DOHH2 (cell line): ENCODE data around the gene NR1H2.
A peak's percentile ranks its signal among the peaks of the same experiment; 100 is the strongest.
"Not testable (repeated sequence)": the region's sequence is repeated elsewhere in the genome, so short reads cannot be mapped to it uniquely, and the experiment has no call there.

Experiments
- H3F3A ChIP-seq: fragments of 200-600 bp; sonication (generic), shearing (Covaris generic); 2 replicates; pipeline ENCODE4 v1.6.0; 2016; ENCODE audit warnings: antibody characterized with exemption, mild to moderate bottlenecking; ENCODE audit not compliant: control insufficient read depth, insufficient read depth
- H3K27ac ChIP-seq: fragments of 200-600 bp; sonication (generic); 2 replicates; pipeline ENCODE4 v1.5.1; 2014; ENCODE audit warnings: low read depth, mild to moderate bottlenecking, low read length, moderate library complexity
- H3K27me3 ChIP-seq: fragments of 200-600 bp; sonication (generic); 2 replicates; pipeline ENCODE4 v1.6.1; 2014; ENCODE audit warnings: mild to moderate bottlenecking, low read length, mixed read lengths; ENCODE audit not compliant: control insufficient read depth
- H3K36me3 ChIP-seq: fragments of 200-600 bp; sonication (generic); 2 replicates; pipeline ENCODE4 v1.6.1; 2014; ENCODE audit warnings: mild to moderate bottlenecking, low read length, moderate library complexity, mixed read lengths; ENCODE audit not compliant: control insufficient read depth
- H3K4me1 ChIP-seq: fragments of 200-600 bp; sonication (generic); 2 replicates; pipeline ENCODE4 v1.6.1; 2014; ENCODE audit warnings: mild to moderate bottlenecking, low read length, mixed read lengths; ENCODE audit not compliant: control insufficient read depth
- H3K4me2 ChIP-seq: fragments of 200-600 bp; sonication (generic); 2 replicates; pipeline ENCODE4 v1.6.0; 2014; ENCODE audit warnings: mild to moderate bottlenecking, low read length, moderate library complexity
- H3K4me3 ChIP-seq: fragments of 200-600 bp; sonication (generic); 2 replicates; pipeline ENCODE4 v1.5.1; 2014; ENCODE audit warnings: mild to moderate bottlenecking, low read length, mixed read lengths
- H3K79me2 ChIP-seq: fragments of 200-600 bp; sonication (generic); 2 replicates; pipeline ENCODE4 v1.6.1; 2014; ENCODE audit warnings: mild to moderate bottlenecking, low read length, mixed read lengths; ENCODE audit not compliant: control insufficient read depth
- H3K9me2 ChIP-seq: fragments of 200-600 bp; sonication (generic); replicated peaks from 2 replicates; pipeline ENCODE4 v1.6.1; 2014; ENCODE audit warnings: mild to moderate bottlenecking, low read length, mixed read lengths; ENCODE audit not compliant: control insufficient read depth
- H3K9me3 ChIP-seq: fragments of 200-600 bp; sonication (generic); 2 replicates; pipeline ENCODE4 v1.6.1; 2014; ENCODE audit warnings: antibody characterized with exemption, low read length, mixed read lengths; ENCODE audit not compliant: control insufficient read depth, insufficient read depth
- H4K20me1 ChIP-seq: fragments of 200-600 bp; sonication (generic); 2 replicates; pipeline ENCODE4 v1.6.0; 2014; ENCODE audit warnings: low read depth, mild to moderate bottlenecking, antibody characterized with exemption, low read length, moderate library complexity; ENCODE audit not compliant: control insufficient read depth, insufficient read depth
- EZH2phosphoT487 ChIP-seq: fragments of 200-600 bp; sonication (generic); IDR thresholded peaks from 2 replicates; pipeline ENCODE4 v1.6.1; 2017; ENCODE audit warnings: borderline replicate concordance, mild to moderate bottlenecking, antibody characterized with exemption, low read length, moderate library complexity, mixed read lengths
- TF ChIP-seq, protein P1 (sequence below): fragments of 200-600 bp; sonication (generic); IDR thresholded peaks from one replicate; pipeline ENCODE4 v1.5.1; 2014; ENCODE audit warnings: antibody characterized with exemption, mild to moderate bottlenecking, low read depth, low read length; ENCODE audit not compliant: poor library complexity, severe bottlenecking

Gene NR1H2

DNA sequence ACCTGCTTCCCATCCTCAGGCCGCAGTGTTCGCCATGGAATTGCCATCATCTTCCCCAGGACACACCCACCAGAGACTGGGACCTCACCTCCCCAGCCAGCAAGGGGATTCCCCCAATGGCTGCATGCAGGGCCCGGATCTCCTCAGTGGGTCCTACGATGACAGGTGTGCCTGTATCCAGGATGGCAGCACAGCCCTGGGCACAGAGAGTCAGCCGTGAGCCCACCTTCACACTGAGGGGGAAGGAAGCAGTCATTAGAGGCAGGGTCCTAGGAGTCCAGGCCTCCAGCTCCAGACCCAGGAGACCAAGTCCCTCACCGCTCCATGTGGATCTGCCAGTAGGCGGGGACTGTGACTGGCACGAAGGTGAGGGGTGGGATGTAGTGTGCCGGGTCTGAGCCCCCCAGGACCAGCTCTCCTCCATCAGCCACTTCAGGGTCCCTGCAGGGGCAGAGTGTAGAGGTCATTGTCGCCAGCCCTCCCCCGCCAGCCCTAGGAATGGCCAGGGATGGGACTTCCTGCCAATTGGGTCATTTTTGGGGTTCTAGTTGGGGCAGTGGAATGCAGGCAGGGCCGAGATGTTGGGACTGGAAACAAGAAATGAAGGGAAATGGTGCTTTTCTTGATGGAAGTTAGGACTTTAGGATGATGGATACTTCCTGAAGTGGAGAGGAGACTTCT lies 41.4 kb upstream of the NR1H2 start:
- Histone ChIP-seq H3K79me2 (peaks cover 53% of the 10 kb centered on the region), H3K4me1 (peaks cover 69% of the 10 kb centered on the region)

DNA sequence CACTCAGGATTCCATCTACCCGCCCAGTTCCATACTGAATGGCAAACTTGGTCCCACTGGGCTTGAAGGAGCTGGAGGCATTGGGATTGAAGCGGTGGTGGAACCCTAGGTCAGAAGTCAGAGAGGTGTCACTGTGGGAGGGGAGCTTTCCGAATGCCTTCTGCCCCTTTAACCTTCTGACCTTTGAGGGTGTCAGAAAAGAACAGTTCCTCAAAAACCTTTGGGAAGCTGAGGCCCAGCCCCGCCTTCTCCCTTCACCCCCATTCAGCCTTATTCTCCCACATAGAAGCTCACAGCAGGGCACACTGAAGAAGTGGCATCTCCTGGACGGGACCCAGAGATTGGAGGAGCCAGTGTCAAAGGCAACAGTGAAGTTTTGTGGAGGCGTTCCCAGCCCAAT lies 39.2 kb upstream of the NR1H2 start:
- H3K9me3 ChIP-seq, H3K9me2 ChIP-seq, H3K4me2 ChIP-seq, H3K4me3 ChIP-seq, H3K27me3 ChIP-seq, H3K27ac ChIP-seq, H4K20me1 ChIP-seq: not testable (repeated sequence)
- peaks cover 73% of the 10 kb centered on the region for H3K4me1 ChIP-seq
- peaks cover 94% of the 10 kb centered on the region for H3K36me3 ChIP-seq
- peaks cover 67% of the 10 kb centered on the region for H3K79me2 ChIP-seq
- H3F3A ChIP-seq = peaks cover 38% of the 10 kb centered on the region

More for the DNA sequence above, 41.4 kb upstream of the NR1H2 start:
- H3F3A ChIP-seq = peaks cover 37% of the 10 kb centered on the region
- no peaks in the 10 kb centered on the region for H3K27me3 ChIP-seq
- TF ChIP-seq, protein P1, sequence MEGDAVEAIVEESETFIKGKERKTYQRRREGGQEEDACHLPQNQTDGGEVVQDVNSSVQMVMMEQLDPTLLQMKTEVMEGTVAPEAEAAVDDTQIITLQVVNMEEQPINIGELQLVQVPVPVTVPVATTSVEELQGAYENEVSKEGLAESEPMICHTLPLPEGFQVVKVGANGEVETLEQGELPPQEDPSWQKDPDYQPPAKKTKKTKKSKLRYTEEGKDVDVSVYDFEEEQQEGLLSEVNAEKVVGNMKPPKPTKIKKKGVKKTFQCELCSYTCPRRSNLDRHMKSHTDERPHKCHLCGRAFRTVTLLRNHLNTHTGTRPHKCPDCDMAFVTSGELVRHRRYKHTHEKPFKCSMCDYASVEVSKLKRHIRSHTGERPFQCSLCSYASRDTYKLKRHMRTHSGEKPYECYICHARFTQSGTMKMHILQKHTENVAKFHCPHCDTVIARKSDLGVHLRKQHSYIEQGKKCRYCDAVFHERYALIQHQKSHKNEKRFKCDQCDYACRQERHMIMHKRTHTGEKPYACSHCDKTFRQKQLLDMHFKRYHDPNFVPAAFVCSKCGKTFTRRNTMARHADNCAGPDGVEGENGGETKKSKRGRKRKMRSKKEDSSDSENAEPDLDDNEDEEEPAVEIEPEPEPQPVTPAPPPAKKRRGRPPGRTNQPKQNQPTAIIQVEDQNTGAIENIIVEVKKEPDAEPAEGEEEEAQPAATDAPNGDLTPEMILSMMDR = no peak
- no peak for TF ChIP-seq EZH2phosphoT487
- H3K4me2 ChIP-seq = peak overlapping the region; percentile 99; the same call in 1 of the 2 replicates
- no peaks in the 10 kb centered on the region for H3K9me2 ChIP-seq
- peaks cover 76% of the 10 kb centered on the region for H3K36me3 ChIP-seq
- H3K9me3 ChIP-seq = no peaks in the 10 kb centered on the region
- peaks cover 10% of the 10 kb centered on the region for H4K20me1 ChIP-seq
- H3K4me3 ChIP-seq = no peak overlapping the region
- H3K27ac ChIP-seq = peak overlapping the region; percentile 10; the same call in 1 of the 2 replicates

DNA sequence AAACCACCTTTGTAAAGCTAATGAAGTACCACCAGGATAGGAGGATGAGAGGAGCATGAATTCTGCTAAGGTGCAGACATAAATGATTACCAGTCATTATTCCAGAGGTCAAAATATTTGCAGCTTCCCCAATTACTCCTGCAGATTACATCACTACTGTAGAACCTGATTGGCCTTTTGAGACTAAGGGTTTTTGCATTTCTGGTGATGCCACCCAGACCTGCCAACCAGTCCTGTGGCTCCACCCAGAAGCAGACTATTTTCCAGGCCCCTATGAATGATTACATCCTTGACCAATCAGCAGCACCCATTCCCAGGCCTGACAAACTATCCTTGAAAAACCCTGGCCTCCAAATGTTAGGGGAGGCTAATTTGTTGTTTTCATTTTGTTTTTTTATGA lies 35.9 kb upstream of the NR1H2 start:
- Histone ChIP-seq H3K9me2 (no peaks in the 10 kb centered on the region), H3K4me1 (peaks cover 60% of the 10 kb centered on the region), H3K27ac (peak overlapping the region; percentile 99), H3K36me3 (peaks cover 74% of the 10 kb centered on the region), H3K4me3 (peak overlapping the region; percentile 83), H3K4me2 (peak overlapping the region; percentile 84), H3K27me3 (no peaks in the 10 kb centered on the region), H3K79me2 (peaks cover 74% of the 10 kb centered on the region), H3K9me3 (no peaks in the 10 kb centered on the region), H4K20me1 (no peaks in the 10 kb centered on the region; the same call in 1 of the 2 replicates), H3F3A (peaks cover 49% of the 10 kb centered on the region)
- TF ChIP-seq, protein P1 = no peak
- no peak for TF ChIP-seq EZH2phosphoT487

DNA sequence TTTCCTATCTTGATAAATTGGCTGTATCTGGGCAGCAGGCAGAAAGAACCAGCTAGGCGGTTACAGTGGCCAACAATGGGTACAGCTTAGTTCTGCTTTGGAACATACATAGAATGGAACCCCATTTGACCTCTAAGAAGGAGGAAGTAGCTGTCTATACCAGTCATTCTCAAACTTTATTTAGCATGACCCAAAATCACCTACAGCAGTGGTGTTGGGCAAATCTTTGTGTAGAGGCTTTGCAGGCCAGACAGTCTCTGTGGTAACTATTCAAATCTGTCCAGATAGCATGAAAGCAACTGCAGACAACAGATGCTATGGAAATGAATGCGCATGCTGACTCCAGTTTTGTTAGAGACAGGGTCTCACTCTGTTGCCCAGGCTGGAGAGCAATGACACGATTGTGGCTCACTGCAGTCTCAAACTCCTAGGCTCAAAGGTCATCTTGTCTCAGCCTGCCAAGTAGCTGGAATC lies 35.1 kb upstream of the NR1H2 start:
- no peaks in the 10 kb centered on the region for H3K9me3 ChIP-seq
- H3F3A ChIP-seq = peaks cover 48% of the 10 kb centered on the region
- H3K79me2 ChIP-seq = peaks cover 74% of the 10 kb centered on the region
- H3K4me1 ChIP-seq = peaks cover 63% of the 10 kb centered on the region
- peaks cover 68% of the 10 kb centered on the region for H3K36me3 ChIP-seq
- no peaks in the 10 kb centered on the region for H3K9me2 ChIP-seq
- H3K27ac ChIP-seq = peak overlapping the region; percentile 99
- no peaks in the 10 kb centered on the region; the same call in 1 of the 2 replicates for H4K20me1 ChIP-seq
- H3K4me2 ChIP-seq = peak overlapping the region; percentile 84
- peak overlapping the region; percentile 83 for H3K4me3 ChIP-seq
- TF ChIP-seq EZH2phosphoT487 = no peak
- TF ChIP-seq, protein P1 = no peak
- no peaks in the 10 kb centered on the region for H3K27me3 ChIP-seq
